Measurements from ENCODE around the gene APOF. TPM values are rescaled to one million over a fixed set of nuclear protein-coding genes. Genes with fewer than 3 reads are reported as not detected.

APOF gene
- total RNA-seq, 1 experiment from 2014 or later = 0.17 TPM

DNA sequence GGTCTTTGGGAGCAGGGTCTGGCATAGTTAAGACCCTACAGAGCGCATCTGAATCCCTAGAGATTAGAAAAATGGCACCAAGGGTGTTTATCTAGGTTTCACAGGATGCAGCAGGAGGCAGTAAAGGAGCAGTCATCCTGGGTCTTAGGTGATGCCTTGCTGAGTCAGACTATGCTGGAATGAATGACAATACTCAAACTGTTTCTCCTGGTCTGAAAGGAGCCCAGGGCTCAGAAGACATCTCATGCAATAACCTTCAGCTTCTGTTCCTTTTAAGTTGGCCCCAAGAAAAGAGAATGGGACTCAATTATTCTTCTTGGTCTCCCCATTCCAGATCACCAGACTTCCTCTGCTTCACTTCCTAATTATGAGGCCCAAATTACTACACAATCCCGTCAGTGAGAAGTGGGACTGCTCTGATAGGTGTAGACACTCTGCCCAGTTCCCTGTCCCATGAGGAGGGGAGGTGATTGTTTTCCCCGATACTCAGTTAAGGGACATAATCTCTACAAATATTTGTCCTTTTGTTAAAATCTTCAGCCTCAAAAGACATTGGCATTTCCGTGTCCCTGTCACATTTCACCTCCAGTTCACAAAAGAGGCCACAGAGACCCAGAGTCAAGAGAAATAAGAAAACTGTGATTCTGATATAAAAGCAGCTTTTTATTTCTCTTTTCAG lies 14.8 kb upstream of the APOF start:
- RAD21 ChIA-PET (ENCODE audit: low non-redundant PET in 1 of 2, low total read pairs in 2 of 2, uncharacterized antibody in 2 of 2, unreplicated experiment in 2 of 2) = no interaction called here
- Histone ChIP-seq H3K27ac (ENCODE audit: low read depth, low read length) (no peak overlapping the region), H3K4me2 (ENCODE audit: low read length) (no peak overlapping the region), H3K4me3 (replicated peaks in 1 of 2; ENCODE audit: low read depth in 1 of 2, low read length in 2 of 2) (no peak overlapping the region), H2AFZ (ENCODE audit: low read depth, low read length, poor library complexity, severe bottlenecking) (peak overlapping the region; percentile 26), H3K9ac (ENCODE audit: low read length) (no peak overlapping the region), H3K4me1 (ENCODE audit: control insufficient read depth in 1 of 2, insufficient read depth in 2 of 2, low read length in 2 of 2) (peaks cover 0 to 7% of the 10 kb centered on the region in 2 experiments; a peak in 1 of 4 replicates), H3K79me2 (ENCODE audit: insufficient read depth, low read length) (no peaks in the 10 kb centered on the region), H3K27me3 (ENCODE audit: insufficient read depth, low read length) (no peaks in the 10 kb centered on the region), H4K20me1 (ENCODE audit: insufficient read depth) (no peaks in the 10 kb centered on the region), H3K36me3 (ENCODE audit: control insufficient read depth in 1 of 2, insufficient read depth in 2 of 2, low read length in 2 of 2) (no peaks in the 10 kb centered on the region), H3K9me3 (ENCODE audit: control insufficient read depth in 1 of 2, insufficient read depth in 1 of 2, low read depth in 1 of 2, low read length in 2 of 2) (no peaks in the 10 kb centered on the region), H3K9me2 (ENCODE audit: insufficient read depth) (no peaks in the 10 kb centered on the region)
- peak; percentile 12 for DNase-seq (ENCODE audit: low read depth, low spot score)
- TF ChIP-seq RAD21 (IDR thresholded peaks at IDR 0.05; ENCODE audit: low read depth) (peak; percentile 65), CEBPB (IDR thresholded peaks at IDR 0.05; ENCODE audit: low read depth) (no peak), ZFX (IDR thresholded peaks at IDR 0.05) (no peak), POLR2A (IDR thresholded peaks at IDR 0.05; ENCODE audit: borderline replicate concordance, extremely low read depth, insufficient read depth, insufficient read length) (no peak), JUND (IDR thresholded peaks at IDR 0.05) (no peak), CBX3 (IDR thresholded peaks at IDR 0.05; ENCODE audit: low read depth) (no peak), EZH2 (IDR thresholded peaks at IDR 0.05) (no peak), FOSL1 (IDR thresholded peaks at IDR 0.05; ENCODE audit: low read depth) (0 out of 2 replicates have a peak, but pooled peaks have one; percentile 25), POLR2AphosphoS5 (IDR thresholded peaks at IDR 0.05; ENCODE audit: low read depth, low read length) (no peak)
- TF ChIP-seq, protein P1, sequence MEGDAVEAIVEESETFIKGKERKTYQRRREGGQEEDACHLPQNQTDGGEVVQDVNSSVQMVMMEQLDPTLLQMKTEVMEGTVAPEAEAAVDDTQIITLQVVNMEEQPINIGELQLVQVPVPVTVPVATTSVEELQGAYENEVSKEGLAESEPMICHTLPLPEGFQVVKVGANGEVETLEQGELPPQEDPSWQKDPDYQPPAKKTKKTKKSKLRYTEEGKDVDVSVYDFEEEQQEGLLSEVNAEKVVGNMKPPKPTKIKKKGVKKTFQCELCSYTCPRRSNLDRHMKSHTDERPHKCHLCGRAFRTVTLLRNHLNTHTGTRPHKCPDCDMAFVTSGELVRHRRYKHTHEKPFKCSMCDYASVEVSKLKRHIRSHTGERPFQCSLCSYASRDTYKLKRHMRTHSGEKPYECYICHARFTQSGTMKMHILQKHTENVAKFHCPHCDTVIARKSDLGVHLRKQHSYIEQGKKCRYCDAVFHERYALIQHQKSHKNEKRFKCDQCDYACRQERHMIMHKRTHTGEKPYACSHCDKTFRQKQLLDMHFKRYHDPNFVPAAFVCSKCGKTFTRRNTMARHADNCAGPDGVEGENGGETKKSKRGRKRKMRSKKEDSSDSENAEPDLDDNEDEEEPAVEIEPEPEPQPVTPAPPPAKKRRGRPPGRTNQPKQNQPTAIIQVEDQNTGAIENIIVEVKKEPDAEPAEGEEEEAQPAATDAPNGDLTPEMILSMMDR (IDR thresholded peaks at IDR 0.05 in 2 of 3, conservative IDR thresholded peaks at IDR 0.05 in 1 of 3; ENCODE audit: borderline replicate concordance in 1 of 3, insufficient read depth in 1 of 3, low read depth in 2 of 3, low read length in 2 of 3) = peak in 2 of 3 experiments; percentile 26; a peak in 2 of 6 replicates
- TF ChIP-seq, protein P2, sequence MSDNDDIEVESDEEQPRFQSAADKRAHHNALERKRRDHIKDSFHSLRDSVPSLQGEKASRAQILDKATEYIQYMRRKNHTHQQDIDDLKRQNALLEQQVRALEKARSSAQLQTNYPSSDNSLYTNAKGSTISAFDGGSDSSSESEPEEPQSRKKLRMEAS (IDR thresholded peaks at IDR 0.05) = no peak
- POLR2A ChIA-PET = interaction anchor here (1.3 to 1.6 kb wide), 2 partner anchors 9 to 17 kb away, joined by 3 to 5 read pairs; no protein-coding TSS in a partner anchor
- intact Hi-C loops (cut with micrococcal nuclease) = loop anchor here (1.0 kb wide), 1 partner anchor 87 kb away; no protein-coding TSS in a partner anchor
- no TSS peak for BruUV-seq (replicated peaks)
- peak; percentile 70 for ATAC-seq
- CTCF ChIA-PET = interaction anchor here (2.4 kb wide), 1 partner anchor 87 kb away, joined by 10 read pairs; no protein-coding TSS in a partner anchor
